H9 (cell line): ENCODE measurements around the gene FGF12. TPM values are rescaled to one million over a fixed set of nuclear protein-coding genes. Genes with fewer than 3 reads are reported as not detected.

Experiments
- DNase-seq: peaks from one replicate; pipeline ENCODE4 v3.0.0-alpha.2; 2017
- H2AFZ ChIP-seq: one replicate; pipeline ENCODE4 v1.6.1; 2013; ENCODE audit warnings: mild to moderate bottlenecking, low read length, control low read depth, moderate library complexity
- H2AK5ac ChIP-seq: 2 replicates; pipeline ENCODE4 v1.6.1; 2013; ENCODE audit warnings: low read length, control low read depth, mixed read lengths; ENCODE audit not compliant: insufficient read length
- H2BK120ac ChIP-seq: one replicate; pipeline ENCODE4 v1.6.1; 2013; ENCODE audit warnings: low read depth, mild to moderate bottlenecking, low read length, control low read depth, inconsistent platforms; ENCODE audit not compliant: poor library complexity, severe bottlenecking
- H2BK12ac ChIP-seq: 2 replicates; pipeline ENCODE4 v1.6.1; 2013; ENCODE audit warnings: low read length, control low read depth, mixed read lengths, low read depth; ENCODE audit not compliant: insufficient read length
- H2BK15ac ChIP-seq: 2 replicates; pipeline ENCODE4 v1.6.1; 2013; ENCODE audit warnings: low read depth, low read length, control low read depth
- H2BK20ac ChIP-seq: one replicate; pipeline ENCODE4 v1.6.1; 2013; ENCODE audit warnings: low read depth, mild to moderate bottlenecking, low read length, control low read depth, inconsistent platforms; ENCODE audit not compliant: poor library complexity, severe bottlenecking
- H2BK5ac ChIP-seq: 2 replicates; pipeline ENCODE4 v1.6.1; 2013; ENCODE audit warnings: low read length, control low read depth, mixed read lengths; ENCODE audit not compliant: insufficient read length
- H3K14ac ChIP-seq: 2 replicates; pipeline ENCODE4 v1.6.1; 2013; ENCODE audit warnings: low read length, control low read depth; ENCODE audit not compliant: insufficient read depth
- H3K18ac ChIP-seq: 2 replicates; pipeline ENCODE4 v1.6.1; 2013; ENCODE audit warnings: low read depth, mild to moderate bottlenecking, mixed read lengths, low read length, control low read depth; ENCODE audit not compliant: insufficient read length
- H3K23ac ChIP-seq: 2 replicates; pipeline ENCODE4 v1.6.1; 2013; ENCODE audit warnings: low read length, control low read depth, mixed read lengths, low read depth; ENCODE audit not compliant: insufficient read length
- H3K23me2 ChIP-seq: 2 replicates; pipeline ENCODE4 v1.6.1; 2013; ENCODE audit warnings: low read depth, mild to moderate bottlenecking, mixed read lengths, low read length, control low read depth; ENCODE audit not compliant: insufficient read length, poor library complexity, severe bottlenecking
- H3K27ac ChIP-seq: 2 replicates; pipeline ENCODE4 v1.5.1; 2013; ENCODE audit warnings: low read length, control low read depth, mixed read lengths, low read depth; ENCODE audit not compliant: insufficient read length
- H3K27me3 ChIP-seq: 2 replicates; pipeline ENCODE4 v1.6.1; 2013; ENCODE audit warnings: low read length, control low read depth, inconsistent platforms; ENCODE audit not compliant: insufficient read depth
- H3K4ac ChIP-seq: 2 replicates; pipeline ENCODE4 v1.6.1; 2013; ENCODE audit warnings: low read depth, mild to moderate bottlenecking, control low read depth, inconsistent platforms, low read length, moderate library complexity
- H3K4me1 ChIP-seq: 2 replicates; pipeline ENCODE4 v1.6.1; 2013; ENCODE audit warnings: low read length, control low read depth, inconsistent platforms; ENCODE audit not compliant: insufficient read depth
- H3K4me2 ChIP-seq: 2 replicates; pipeline ENCODE4 v1.6.1; 2013; ENCODE audit warnings: low read length, control low read depth, mixed read lengths; ENCODE audit not compliant: insufficient read length, insufficient read depth
- H3K56ac ChIP-seq: 2 replicates; pipeline ENCODE4 v1.6.1; 2013; ENCODE audit warnings: low read depth, mild to moderate bottlenecking, mixed read lengths, low read length, control low read depth; ENCODE audit not compliant: insufficient read length
- H3K79me1 ChIP-seq: 2 replicates; pipeline ENCODE4 v1.6.1; 2013; ENCODE audit warnings: low read depth, mild to moderate bottlenecking, moderate library complexity, low read length, control low read depth, inconsistent platforms; ENCODE audit not compliant: insufficient read depth, poor library complexity, severe bottlenecking
- H3K79me2 ChIP-seq: 2 replicates; pipeline ENCODE4 v1.6.1; 2013; ENCODE audit warnings: low read length, control low read depth, inconsistent platforms; ENCODE audit not compliant: insufficient read depth
- H3K9ac ChIP-seq: 2 replicates; pipeline ENCODE4 v1.6.1; 2013; ENCODE audit warnings: low read length, control low read depth, mixed read lengths; ENCODE audit not compliant: insufficient read length; ENCODE audit errors: extremely low read depth
- H3K9me3 ChIP-seq: one replicate; pipeline ENCODE4 v1.6.1; 2013; ENCODE audit warnings: low read depth, low read length, inconsistent platforms; ENCODE audit not compliant: control insufficient read depth
- H3T11ph ChIP-seq: one replicate; pipeline ENCODE4 v1.6.1; 2013; ENCODE audit warnings: mild to moderate bottlenecking, low read length, control low read depth, inconsistent platforms
- H4K20me1 ChIP-seq: one replicate; pipeline ENCODE4 v1.6.1; 2013; ENCODE audit not compliant: control insufficient read depth, insufficient read length, insufficient read depth
- H4K5ac ChIP-seq: 2 replicates; pipeline ENCODE4 v1.6.1; 2013; ENCODE audit warnings: low read depth, mild to moderate bottlenecking, mixed read lengths, low read length, control low read depth; ENCODE audit not compliant: insufficient read length
- H4K8ac ChIP-seq: replicated peaks from 2 replicates; pipeline ENCODE4 v1.6.1; 2013; ENCODE audit warnings: low read length, control low read depth, mixed read lengths, low read depth; ENCODE audit not compliant: insufficient read length
- H4K91ac ChIP-seq: 2 replicates; pipeline ENCODE4 v1.6.1; 2013; ENCODE audit warnings: low read depth, mild to moderate bottlenecking, moderate library complexity, mixed read lengths, low read length, control low read depth; ENCODE audit not compliant: insufficient read length
- H3K27ac Mint-ChIP-seq, 3 experiments: 2 replicates in 2 of 3; 3 replicates in 1 of 3; pipeline ENCODE4 v1.8.0; 2020 to 2021; ENCODE audit warnings: mixed read lengths in 3 of 3, mild to moderate bottlenecking in 1 of 3, moderate library complexity in 1 of 3
- H3K27me3 Mint-ChIP-seq: 2 replicates; pipeline ENCODE4 v1.8.0; 2021; ENCODE audit warnings: low read depth, mild to moderate bottlenecking, moderate library complexity, mixed read lengths
- H3K36me3 Mint-ChIP-seq, 3 experiments: 2 replicates in 2 of 3; 3 replicates in 1 of 3; pipeline ENCODE4 v1.8.0; 2020 to 2021; ENCODE audit warnings: low read depth in 3 of 3, mixed read lengths in 3 of 3; ENCODE audit not compliant: insufficient read depth in 1 of 3
- H3K4me1 Mint-ChIP-seq, 2 experiments: 2 replicates each; pipeline ENCODE4 v1.8.0; 2020; ENCODE audit warnings: mixed read lengths in 2 of 2
- H3K4me3 Mint-ChIP-seq, 2 experiments: 2 replicates in 1 of 2; 3 replicates in 1 of 2; pipeline ENCODE4 v1.8.0; 2020 to 2021; ENCODE audit warnings: mild to moderate bottlenecking in 2 of 2, mixed read lengths in 2 of 2, moderate library complexity in 1 of 2
- H3K9me3 Mint-ChIP-seq, 2 experiments: 2 replicates in 1 of 2; 3 replicates in 1 of 2; pipeline ENCODE4 v1.8.0; 2020; ENCODE audit warnings: mild to moderate bottlenecking in 2 of 2, mixed read lengths in 2 of 2, moderate library complexity in 1 of 2
- CTCF ChIP-seq: fragments of 200-600 bp; sonication (generic); conservative IDR thresholded peaks from 3 replicates; pipeline ENCODE4 v1.8.0; 2021; ENCODE audit warnings: antibody characterized with exemption, mild to moderate bottlenecking
- WGBS: extraction: QIAGEN DNeasy Blood & Tissue Kit; methylation state at CpG from one replicate; pipeline ENCODE4 v1.1.7; 2013; ENCODE audit warnings: missing lambda C conversion rate, low lambda C conversion rate, mixed read lengths; ENCODE audit not compliant: insufficient read length; ENCODE audit errors: extremely low coverage; 5-methylcytosine and 5-hydroxymethylcytosine counted together
- total RNA-seq: library from RNA; stranded (reverse); gene quantifications from 2 replicates; pipeline ENCODE4 v1.2.1, GENCODE V29; 2021

FGF12 gene
- total RNA-seq, 1 experiment from 2014 or later = 5.6 TPM

GRCh38 chr3:192156382-192156781 is 571.0 kb downstream of the FGF12 start:
- Histone ChIP-seq H3K56ac (no peak overlapping the region), H2BK5ac (no peak overlapping the region), H3T11ph (no peak overlapping the region), H2BK20ac (no peak overlapping the region), H3K14ac (no peak overlapping the region), H3K4me1 (no peaks in the 10 kb centered on the region), H3K23me2 (peaks cover 2% of the 10 kb centered on the region), H3K79me1 (no peaks in the 10 kb centered on the region), H3K9me3 (no peaks in the 10 kb centered on the region), H2AK5ac (no peak overlapping the region), H3K27ac (no peak overlapping the region), H3K9ac (no peak overlapping the region), H3K23ac (no peak overlapping the region), H2AFZ (no peak overlapping the region), H2BK12ac (no peak overlapping the region), H4K20me1 (no peaks in the 10 kb centered on the region), H4K91ac (no peak overlapping the region), H2BK120ac (no peak overlapping the region), H3K4me2 (no peak overlapping the region), H3K79me2 (no peaks in the 10 kb centered on the region), H3K4ac (no peak overlapping the region), H2BK15ac (no peak overlapping the region), H4K8ac (no peak overlapping the region), H3K18ac (no peak overlapping the region), H4K5ac (no peak overlapping the region), H3K27me3 (no peaks in the 10 kb centered on the region)
- Mint-ChIP-seq H3K27ac (no peak overlapping the region), H3K27me3 (no peaks in the 10 kb centered on the region), H3K4me1 (peaks cover 12 to 13% of the 10 kb centered on the region in 2 experiments), H3K4me3 (no peak overlapping the region), H3K9me3 (no peaks in the 10 kb centered on the region; a peak in 1 of 5 replicates), H3K36me3 (no peaks in the 10 kb centered on the region)
- TF ChIP-seq CTCF = no peak
- WGBS = no CpG with 5 or more reads among the region's 1 CpG
- DNase-seq = no peak
